ENCODE results near the gene ZSWIM4.

DNA sequence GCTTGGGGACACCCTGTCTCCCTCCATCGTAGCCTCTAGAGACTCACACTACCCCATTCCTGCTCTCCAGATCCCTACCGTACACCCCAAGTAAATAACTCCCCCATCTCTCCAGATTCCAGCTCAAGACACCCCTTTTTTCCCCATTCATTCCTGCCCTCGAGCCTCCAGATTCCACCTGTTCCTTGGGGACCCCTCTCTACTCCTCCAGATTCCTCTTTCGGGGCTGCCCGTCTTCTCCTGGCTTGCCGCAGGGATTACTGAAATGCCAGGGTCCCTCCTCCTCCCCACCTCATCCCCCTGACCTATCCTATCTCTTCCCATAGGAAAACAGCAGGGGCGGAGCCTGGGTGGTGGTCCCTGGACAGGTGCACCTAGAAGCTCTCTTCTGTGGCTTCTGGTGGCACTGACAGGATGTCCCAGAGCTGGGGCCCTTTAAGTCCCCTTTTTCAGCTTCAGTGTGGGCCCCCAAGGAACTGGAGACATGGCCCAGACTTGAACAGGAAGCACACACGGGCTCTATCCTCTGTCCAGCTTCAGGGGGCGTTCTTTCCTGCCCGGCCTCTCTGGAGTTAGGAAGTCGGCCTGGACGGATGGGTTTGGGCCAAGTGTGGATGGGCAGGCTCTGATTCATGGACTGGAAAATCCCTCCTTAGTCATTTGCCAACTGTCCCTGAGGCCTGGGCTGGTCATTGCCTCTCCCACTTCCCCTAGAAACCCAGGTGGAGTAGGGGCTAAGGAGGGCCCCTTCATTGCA, 1.2 kb downstream of the ZSWIM4 start:
- TF ChIP-seq, protein P1, sequence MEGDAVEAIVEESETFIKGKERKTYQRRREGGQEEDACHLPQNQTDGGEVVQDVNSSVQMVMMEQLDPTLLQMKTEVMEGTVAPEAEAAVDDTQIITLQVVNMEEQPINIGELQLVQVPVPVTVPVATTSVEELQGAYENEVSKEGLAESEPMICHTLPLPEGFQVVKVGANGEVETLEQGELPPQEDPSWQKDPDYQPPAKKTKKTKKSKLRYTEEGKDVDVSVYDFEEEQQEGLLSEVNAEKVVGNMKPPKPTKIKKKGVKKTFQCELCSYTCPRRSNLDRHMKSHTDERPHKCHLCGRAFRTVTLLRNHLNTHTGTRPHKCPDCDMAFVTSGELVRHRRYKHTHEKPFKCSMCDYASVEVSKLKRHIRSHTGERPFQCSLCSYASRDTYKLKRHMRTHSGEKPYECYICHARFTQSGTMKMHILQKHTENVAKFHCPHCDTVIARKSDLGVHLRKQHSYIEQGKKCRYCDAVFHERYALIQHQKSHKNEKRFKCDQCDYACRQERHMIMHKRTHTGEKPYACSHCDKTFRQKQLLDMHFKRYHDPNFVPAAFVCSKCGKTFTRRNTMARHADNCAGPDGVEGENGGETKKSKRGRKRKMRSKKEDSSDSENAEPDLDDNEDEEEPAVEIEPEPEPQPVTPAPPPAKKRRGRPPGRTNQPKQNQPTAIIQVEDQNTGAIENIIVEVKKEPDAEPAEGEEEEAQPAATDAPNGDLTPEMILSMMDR (IDR thresholded peaks at IDR 0.05; ENCODE audit: low read depth, low read length): peak; percentile 9; the same call in 1 of the 2 replicates
- no peak for TF ChIP-seq EZH2phosphoT487 (IDR thresholded peaks at IDR 0.05; ENCODE audit: low read depth)
